D721Med (cell line): ENCODE results near the gene MICAL2.

Source experiments
- DNase-seq: peaks from one replicate; pipeline ENCODE4 v3.0.0; 2011; ENCODE audit warnings: low spot score; ENCODE audit not compliant: insufficient read length
- FAIRE-seq: peaks from 2 replicates; lab custom pipeline; 2011; peaks lifted over from hg19 to GRCh38; lab: Jason Lieb, UNC
- TF ChIP-seq, protein P1 (sequence below): IDR thresholded peaks from 2 replicates; pipeline ENCODE4 v1.5.1; 2012; ENCODE audit warnings: mild to moderate bottlenecking, control low read depth; ENCODE audit not compliant: insufficient read depth; ENCODE audit errors: missing control alignments

The MICAL2 gene

DNA sequence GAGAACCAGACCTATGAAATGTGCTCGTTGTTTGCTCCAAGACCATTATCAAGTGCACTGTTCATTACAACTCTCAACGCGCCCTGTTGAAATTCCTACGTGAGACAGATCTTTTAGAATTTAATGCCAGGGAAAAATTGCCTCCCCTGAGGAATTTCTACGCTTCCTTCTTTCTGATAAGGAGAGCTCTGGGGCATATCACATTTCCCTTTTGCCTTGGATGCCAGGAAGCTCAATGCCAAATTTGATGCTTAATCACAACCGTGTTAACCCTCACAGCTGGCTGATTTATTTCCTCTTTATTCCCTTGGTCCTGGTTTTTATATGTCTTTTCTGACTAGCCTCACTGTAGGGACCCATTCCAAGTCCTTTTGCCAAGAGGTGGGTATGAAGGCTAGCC is 109.4 kb downstream of the MICAL2 start:
- TF ChIP-seq, protein P1, sequence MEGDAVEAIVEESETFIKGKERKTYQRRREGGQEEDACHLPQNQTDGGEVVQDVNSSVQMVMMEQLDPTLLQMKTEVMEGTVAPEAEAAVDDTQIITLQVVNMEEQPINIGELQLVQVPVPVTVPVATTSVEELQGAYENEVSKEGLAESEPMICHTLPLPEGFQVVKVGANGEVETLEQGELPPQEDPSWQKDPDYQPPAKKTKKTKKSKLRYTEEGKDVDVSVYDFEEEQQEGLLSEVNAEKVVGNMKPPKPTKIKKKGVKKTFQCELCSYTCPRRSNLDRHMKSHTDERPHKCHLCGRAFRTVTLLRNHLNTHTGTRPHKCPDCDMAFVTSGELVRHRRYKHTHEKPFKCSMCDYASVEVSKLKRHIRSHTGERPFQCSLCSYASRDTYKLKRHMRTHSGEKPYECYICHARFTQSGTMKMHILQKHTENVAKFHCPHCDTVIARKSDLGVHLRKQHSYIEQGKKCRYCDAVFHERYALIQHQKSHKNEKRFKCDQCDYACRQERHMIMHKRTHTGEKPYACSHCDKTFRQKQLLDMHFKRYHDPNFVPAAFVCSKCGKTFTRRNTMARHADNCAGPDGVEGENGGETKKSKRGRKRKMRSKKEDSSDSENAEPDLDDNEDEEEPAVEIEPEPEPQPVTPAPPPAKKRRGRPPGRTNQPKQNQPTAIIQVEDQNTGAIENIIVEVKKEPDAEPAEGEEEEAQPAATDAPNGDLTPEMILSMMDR: no peak
- DNase-seq (no peak), FAIRE-seq (no peak)

DNA sequence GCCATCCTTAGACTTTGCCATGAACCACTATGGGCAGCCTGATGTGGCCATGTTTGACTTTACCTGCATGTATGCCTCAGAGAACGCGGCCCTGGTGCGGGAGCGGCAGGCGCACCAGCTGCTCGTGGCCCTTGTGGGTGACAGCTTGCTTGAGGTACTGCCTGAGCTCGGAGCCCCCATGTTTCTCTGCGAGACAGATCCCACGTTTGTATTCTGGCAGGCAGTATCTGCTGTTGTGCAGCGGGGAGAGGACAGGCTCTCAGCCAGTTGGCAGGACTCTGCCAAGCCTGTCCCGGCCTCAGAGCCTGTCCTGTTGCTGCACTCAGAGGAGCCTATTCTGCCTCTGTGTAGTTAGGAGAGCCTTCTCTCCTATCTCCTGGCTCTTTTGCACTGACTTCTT is 109.9 kb downstream of the MICAL2 start:
- TF ChIP-seq, protein P1: no peak
- no peak for FAIRE-seq
- no peak for DNase-seq

DNA sequence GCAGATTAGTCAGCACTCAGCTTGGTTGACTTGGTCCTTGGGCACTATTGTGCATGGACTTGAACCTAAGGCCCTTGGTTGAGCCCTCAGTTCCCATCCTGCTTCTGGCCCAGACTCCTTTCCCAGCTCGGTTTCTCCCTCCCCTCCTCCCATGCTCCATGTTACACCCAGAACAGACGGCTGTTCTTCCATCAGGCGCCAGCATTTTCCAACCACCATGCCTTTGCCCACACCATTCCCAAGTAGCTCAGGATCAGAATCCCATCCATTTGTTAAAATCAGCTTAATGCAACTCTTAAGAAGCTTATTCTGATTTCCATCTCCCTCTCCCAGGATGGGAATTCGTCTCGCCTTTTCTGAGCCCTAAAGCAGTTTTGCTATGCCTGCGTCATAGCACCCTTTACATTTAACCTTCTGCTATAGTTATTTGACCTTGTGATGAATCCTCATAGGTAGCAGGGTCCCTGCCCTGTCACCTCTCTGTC is 110.7 kb downstream of the MICAL2 start:
- TF ChIP-seq, protein P1: no peak
- FAIRE-seq: peak; percentile 92
- DNase-seq: peak; percentile 87

DNA sequence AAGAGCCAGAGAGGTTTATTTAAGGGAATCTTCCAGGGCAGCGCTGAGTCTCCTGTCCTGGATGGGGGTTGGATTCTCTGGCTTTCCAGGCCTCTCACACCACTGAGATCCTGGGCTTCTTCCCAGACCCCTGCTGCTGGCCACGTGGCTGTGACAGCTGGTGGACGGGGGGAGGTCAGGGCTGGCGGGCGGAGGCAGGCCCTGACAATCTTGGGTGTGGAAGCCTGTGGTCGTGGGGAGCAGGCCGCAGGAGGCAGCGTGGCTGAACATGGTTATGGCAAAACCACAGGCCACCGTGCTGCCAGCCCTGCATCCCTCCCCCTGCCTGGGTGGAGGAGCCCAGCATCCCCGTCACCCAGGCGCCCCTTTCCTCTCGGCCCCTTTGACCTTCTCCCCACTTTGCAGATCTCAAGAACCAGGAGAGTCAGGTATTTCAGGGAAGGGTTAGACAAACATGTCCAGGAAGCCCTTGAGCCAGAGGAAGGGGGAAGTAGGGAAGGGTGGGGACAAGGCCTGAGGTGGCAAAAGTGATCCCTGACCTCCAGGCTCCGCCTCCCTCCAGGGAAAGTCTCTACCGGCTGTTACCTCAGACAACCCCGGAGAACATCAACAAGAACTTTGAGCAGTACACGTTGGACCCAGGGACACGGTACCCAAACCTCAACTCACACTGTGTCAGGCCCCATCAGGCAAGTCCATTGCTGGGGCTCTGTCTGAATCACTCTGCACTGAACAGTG is 111.8 kb downstream of the MICAL2 start:
- TF ChIP-seq, protein P1: no peak
- FAIRE-seq: no peak

DNA sequence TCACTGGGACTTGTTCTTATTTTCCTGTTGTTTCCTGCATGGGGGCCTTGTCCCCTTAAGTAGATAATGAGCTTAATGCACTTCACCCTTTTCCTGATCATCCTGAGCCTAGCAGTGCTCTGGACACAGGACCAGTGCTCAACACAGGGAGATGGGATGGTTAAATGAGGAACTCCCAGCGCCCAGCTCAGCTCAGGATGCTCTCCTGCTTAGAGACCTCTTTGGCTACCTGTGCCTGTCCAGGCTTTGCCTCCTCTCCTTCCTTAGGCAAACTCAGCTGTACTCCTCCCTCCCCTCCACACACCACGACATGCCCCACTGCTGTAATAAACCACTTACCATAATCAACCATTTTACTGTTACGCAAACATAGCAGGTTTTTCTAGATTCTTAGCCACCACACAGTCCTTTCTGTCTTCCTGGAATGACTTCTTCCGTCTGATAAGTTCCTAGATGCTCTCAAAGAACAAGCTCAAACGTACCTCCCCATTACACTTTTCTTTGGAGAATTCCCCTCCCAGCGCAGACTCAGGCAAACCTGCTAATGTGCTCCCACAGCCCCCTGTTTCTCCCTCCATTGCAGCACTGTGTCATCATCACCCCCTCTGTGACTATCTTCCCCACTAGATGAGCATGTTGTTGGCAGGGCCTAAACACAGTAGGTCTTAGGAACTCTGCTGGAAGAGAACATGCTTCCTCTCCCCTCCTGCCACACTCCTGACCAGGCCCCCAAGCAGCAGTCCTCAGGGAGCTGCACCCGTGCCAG is 113.6 kb downstream of the MICAL2 start:
- FAIRE-seq: no peak
- peak; percentile 68 for DNase-seq
- TF ChIP-seq, protein P1: no peak

More for the DNA sequence above, 111.8 kb downstream of the MICAL2 start:
- DNase-seq: no peak

DNA sequence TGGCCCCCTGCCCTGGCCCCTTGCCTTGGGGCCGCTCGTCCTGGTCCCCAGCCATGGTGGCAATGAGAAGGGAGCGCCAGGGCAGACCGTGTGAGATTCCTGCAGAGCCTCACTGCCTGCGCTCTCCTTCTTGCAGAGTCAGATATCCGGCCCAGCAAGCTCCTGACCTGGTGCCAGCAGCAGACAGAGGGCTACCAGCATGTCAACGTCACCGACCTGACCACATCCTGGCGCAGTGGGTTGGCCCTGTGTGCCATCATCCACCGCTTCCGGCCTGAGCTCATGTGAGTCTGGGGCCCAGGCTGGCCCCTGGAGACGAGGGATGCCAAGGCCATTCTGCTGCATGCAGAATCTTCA is 114.1 kb downstream of the MICAL2 start:
- FAIRE-seq (no peak), DNase-seq (no peak)
- TF ChIP-seq, protein P1: no peak
